Spleen (tissue), 11 donors: Measurements from ENCODE around the gene SYTL1. TPM values are rescaled to one million over a fixed set of nuclear protein-coding genes. Genes with fewer than 3 reads are reported as not detected.

Experiments
- DNase-seq: peaks from one replicate; pipeline ENCODE4 v3.0.0-alpha.2; 2020
- H3K27ac ChIP-seq, 8 donors: fragments of 200-600 bp; sonication (generic) in 7 of 8; 1 replicate in 4 of 8; 2 replicates in 4 of 8; pipeline versions ENCODE4 v1.5.0 to v1.8.0; 2016 to 2021; ENCODE audit warnings: inconsistent platforms in 4 of 8, mild to moderate bottlenecking in 4 of 8, moderate library complexity in 1 of 8
- H3K27me3 ChIP-seq, 7 donors: fragments of 200-600 bp; sonication (generic) in 6 of 7; replicated peaks in 1 of 7; 1 replicate in 4 of 7; 2 replicates in 3 of 7; pipeline versions ENCODE4 v1.5.0 to v1.8.0; 2016 to 2021; ENCODE audit warnings: inconsistent platforms in 3 of 7, mild to moderate bottlenecking in 1 of 7
- H3K36me3 ChIP-seq, 6 donors: fragments of 200-600 bp; sonication (generic) in 5 of 6; 1 replicate in 4 of 6; 2 replicates in 2 of 6; pipeline versions ENCODE4 v1.5.0 to v1.8.0; 2016 to 2021; ENCODE audit warnings: inconsistent platforms in 2 of 6
- H3K4me1 ChIP-seq, 6 donors: fragments of 200-600 bp; sonication (generic) in 5 of 6; 1 replicate in 3 of 6; 2 replicates in 3 of 6; pipeline versions ENCODE4 v1.5.0 to v1.8.0; 2016 to 2021; ENCODE audit warnings: inconsistent platforms in 3 of 6
- H3K4me3 ChIP-seq, 8 donors: fragments of 200-600 bp; sonication (generic) in 7 of 8; 1 replicate in 4 of 8; 2 replicates in 4 of 8; pipeline versions ENCODE4 v1.5.0 to v1.8.0; 2016 to 2021; ENCODE audit warnings: inconsistent platforms in 4 of 8, mild to moderate bottlenecking in 4 of 8, moderate library complexity in 2 of 8
- H3K9me3 ChIP-seq, 8 donors: fragments of 200-600 bp; sonication (generic) in 7 of 8; 1 replicate in 4 of 8; 2 replicates in 4 of 8; pipeline versions ENCODE4 v1.5.0 to v1.8.0; 2016 to 2021; ENCODE audit warnings: inconsistent platforms in 4 of 8
- CTCF ChIP-seq, 11 experiments: fragments of 200-600 bp in 7 of 11; fragments of 450-650 bp in 4 of 11; sonication (generic) in 4 of 11; IDR thresholded peaks in 8 of 11; conservative IDR thresholded peaks in 3 of 11; 1 replicate in 7 of 11; 2 replicates in 4 of 11; pipeline versions ENCODE4 v1.4.0 to v1.8.0; 2016 to 2021; ENCODE audit warnings: antibody characterized with exemption in 11 of 11, inconsistent platforms in 4 of 11, mild to moderate bottlenecking in 1 of 11
- POLR2A ChIP-seq, 3 donors: fragments of 450-650 bp; IDR thresholded peaks; one replicate each; pipeline ENCODE4 v1.5.1; 2017; ENCODE audit warnings: antibody characterized with exemption in 3 of 3, mild to moderate bottlenecking in 1 of 3
- POLR2AphosphoS5 ChIP-seq, 3 donors: sonication (generic); formaldehyde crosslinking; IDR thresholded peaks; one replicate each; pipeline ENCODE4 v1.5.1; 2017; ENCODE audit warnings: antibody characterized with exemption in 3 of 3
- WGBS, 5 donors: extraction: QIAGEN DNeasy Blood & Tissue Kit in 3 of 5; methylation state at CpG; one replicate each; pipeline versions ENCODE4 v1.1.5 to v1.1.7; 2013 to 2018; 5-methylcytosine and 5-hydroxymethylcytosine counted together
- intact Hi-C: fragments of 100-400 bp; cut with DNase I; formaldehyde crosslinking; loops from one replicate; pipeline ENCODE4 v1.15.0; 2023; ENCODE audit warnings: low total_unique reads
- polyA plus RNA-seq, 3 donors: library from polyadenylated mRNA; stranded (reverse); fragments of 200-250 nt; gene quantifications; one replicate each; pipeline ENCODE4 v1.2.1, GENCODE V29; 2013
- total RNA-seq, 7 donors: library from RNA; depleted of rRNA in 3 of 7; stranded (reverse); fragments of >200 nt in 3 of 7; fragmentation: NEBNext Ultra II Directional in 4 of 7; extraction: Animal tissue kit (Norgen Biotek cat#: 25700) in 4 of 7; gene quantifications; one replicate each; pipeline versions ENCODE4 v1.1.0 to v1.2.1, GENCODE V29; 2016 to 2021
- donor health status: healthy with polysubstance abuse.
- donor health status: DM: no; HTN: no; CAD: no; lungs with moderate emphysema.
- donor health status: DM: no; HTN: no; CAD: no.
- donor health status: Bipolar disorder and iron deficiency.
- donor health status: healthy.
- donor health status: DM: no; HTN: no; CAD: no.
- donor health status: DM: yes; HTN: yes; CAD: no.

The SYTL1 gene
- total and polyA plus RNA-seq, 10 donors: 54.9 to 208 (median 76.4) TPM

DNA sequence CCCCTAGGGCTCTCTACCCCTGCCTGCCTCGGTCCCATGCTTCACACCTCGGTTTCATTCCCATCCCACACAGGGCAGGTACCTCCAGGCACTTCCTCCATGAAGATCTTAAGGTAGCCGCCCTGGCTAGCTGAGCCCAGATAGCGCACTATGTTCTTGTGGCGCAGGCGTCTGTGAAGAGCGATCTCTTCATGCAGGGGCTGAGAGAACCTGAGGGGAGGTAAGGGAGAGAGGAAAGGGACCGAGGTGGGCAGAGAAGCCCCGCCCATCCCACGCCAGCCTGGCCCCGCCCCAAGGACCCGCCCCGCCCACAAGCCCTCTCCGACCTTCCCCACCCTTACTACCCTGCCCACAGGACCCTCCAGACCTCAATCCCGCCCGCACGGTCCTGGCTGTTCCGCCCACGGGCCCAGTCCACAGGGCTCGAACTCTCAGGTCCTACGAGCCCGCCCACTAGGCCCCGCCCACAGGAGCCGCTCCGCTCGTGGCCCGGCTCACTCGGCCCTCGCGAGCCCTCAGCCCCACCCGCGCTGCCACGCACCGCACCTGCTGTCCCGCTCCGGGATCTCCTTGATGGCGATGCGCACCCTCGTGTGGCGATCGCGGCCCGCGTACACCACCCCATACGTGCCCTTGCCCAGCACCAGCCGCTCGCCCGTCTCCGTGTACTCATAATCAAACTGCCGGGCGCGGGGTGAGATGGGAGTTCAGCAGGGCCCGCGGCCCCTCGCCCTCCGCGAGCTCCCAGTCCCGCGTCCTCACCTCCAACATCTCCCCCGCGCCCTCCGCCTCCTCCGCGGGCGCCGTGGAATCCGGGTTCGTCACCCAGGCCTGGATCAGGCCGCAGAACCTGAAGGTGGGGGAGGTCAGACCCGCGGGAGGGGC is 18.6 kb downstream of the SYTL1 start:
- 20 to 55% (median 29%) methylated on average over 62 to 71 of the region's 71 CpGs for WGBS, 5 donors
- DNase-seq: peak; percentile 92
- intact Hi-C loops: no loop called here
- Histone ChIP-seq H3K4me3 (peak overlapping the region; percentile 23 to 70 (median 42)), H3K27ac (peak overlapping the region in 3 of 8 donors; percentile 49 to 58 (median 53)), H3K9me3 (no peaks in the 10 kb centered on the region), H3K27me3 (peaks cover 0 to 4% (median 0%) of the 10 kb centered on the region in 7 donors), H3K4me1 (peaks cover 31 to 71% (median 49%) of the 10 kb centered on the region in 6 donors), H3K36me3 (peaks cover 0 to 92% (median 23%) of the 10 kb centered on the region in 6 donors)
- TF ChIP-seq POLR2AphosphoS5 (IDR thresholded peaks at IDR 0.05) (peak in 1 of 3 donors; percentile 57), POLR2A (IDR thresholded peaks at IDR 0.05) (no peak), CTCF (IDR thresholded peaks at IDR 0.05 in 8 of 11, conservative IDR thresholded peaks at IDR 0.05 in 3 of 11) (no peak)

GRCh38 chr1:27361044-27361402 is 19.2 kb downstream of the SYTL1 start:
- H3K27ac ChIP-seq: peak overlapping the region in 1 of 8 donors; percentile 58
- TF ChIP-seq CTCF (IDR thresholded peaks at IDR 0.05 in 8 of 11, conservative IDR thresholded peaks at IDR 0.05 in 3 of 11) (no peak), POLR2A (IDR thresholded peaks at IDR 0.05) (no peak), POLR2AphosphoS5 (IDR thresholded peaks at IDR 0.05) (no peak)
- peak overlapping the region in 4 of 8 donors; percentile 37 to 70 (median 49) for H3K4me3 ChIP-seq
- H3K9me3 ChIP-seq: no peaks in the 10 kb centered on the region
- H3K27me3 ChIP-seq: peaks cover 0 to 4% (median 0%) of the 10 kb centered on the region in 7 donors
- DNase-seq: no peak
- H3K36me3 ChIP-seq: peaks cover 0 to 86% (median 19%) of the 10 kb centered on the region in 6 donors
- WGBS, 5 donors: 65 to 86% (median 75%) methylated on average over 15 to 21 of the region's 21 CpGs
- intact Hi-C loops: no loop called here
- peaks cover 31 to 71% (median 51%) of the 10 kb centered on the region in 6 donors for H3K4me1 ChIP-seq

GRCh38 chr1:27361553-27361952 is 19.7 kb downstream of the SYTL1 start:
- Histone ChIP-seq H3K4me3 (no peak overlapping the region), H3K9me3 (no peaks in the 10 kb centered on the region), H3K27ac (no peak overlapping the region), H3K27me3 (peaks cover 0 to 4% (median 0%) of the 10 kb centered on the region in 7 donors), H3K4me1 (peaks cover 29 to 69% (median 51%) of the 10 kb centered on the region in 6 donors), H3K36me3 (peaks cover 0 to 80% (median 14%) of the 10 kb centered on the region in 6 donors)
- WGBS, 5 donors: 81 to 96% (median 90%) methylated on average over 7 to 8 of the region's 8 CpGs
- no peak for TF ChIP-seq POLR2A (IDR thresholded peaks at IDR 0.05)
- TF ChIP-seq CTCF (IDR thresholded peaks at IDR 0.05 in 8 of 11, conservative IDR thresholded peaks at IDR 0.05 in 3 of 11): no peak
- no peak for TF ChIP-seq POLR2AphosphoS5 (IDR thresholded peaks at IDR 0.05)
- intact Hi-C loops: no loop called here
- no peak for DNase-seq
